A673 (cell line): Measurements from ENCODE around the gene CARMIL1.

Experiments used
- CTCF ChIP-seq: fragments of 300-800, 200-600 bp; sonication (generic); conservative IDR thresholded peaks from 2 replicates; pipeline ENCODE4 v1.5.1; 2017; ENCODE audit warnings: low read depth, mild to moderate bottlenecking, antibody characterized with exemption, low read length, moderate library complexity, mixed read lengths
- EZH2 ChIP-seq: fragments of 200-600 bp; sonication (generic); IDR thresholded peaks from 2 replicates; pipeline ENCODE4 v1.6.1; 2017; ENCODE audit warnings: borderline replicate concordance, low read depth, mild to moderate bottlenecking, mixed read lengths, antibody characterized with exemption, low read length; ENCODE audit not compliant: poor library complexity, severe bottlenecking

- TF ChIP-seq EZH2: no peak
- TF ChIP-seq CTCF: no peak
These were observed 9.3 kb downstream of the CARMIL1 start for GRCh38 chr6:25288518-25288917.
